Chondrocyte (in vitro differentiated cells): Measurements from ENCODE around the gene CDK5RAP3. TPM values are rescaled to one million over a fixed set of nuclear protein-coding genes. Genes with fewer than 3 reads are reported as not detected.

Experiments used
- DNase-seq: peaks from one replicate; pipeline ENCODE4 v3.0.0; 2021; ENCODE audit warnings: mixed read lengths, low spot score
- H3K27ac Mint-ChIP-seq: one replicate; pipeline ENCODE4 v1.8.0; 2021; ENCODE audit warnings: mild to moderate bottlenecking, moderate library complexity, mixed read lengths; ENCODE audit not compliant: unreplicated experiment
- H3K27me3 Mint-ChIP-seq: 2 replicates; pipeline ENCODE4 v1.8.0; 2021; ENCODE audit warnings: low read depth, mixed read lengths
- H3K36me3 Mint-ChIP-seq: 2 replicates; pipeline ENCODE4 v1.8.0; 2021; ENCODE audit warnings: low read depth, mixed read lengths
- H3K4me1 Mint-ChIP-seq: 2 replicates; pipeline ENCODE4 v1.8.0; 2021; ENCODE audit warnings: low read depth, mild to moderate bottlenecking, mixed read lengths
- H3K4me3 Mint-ChIP-seq: one replicate; pipeline ENCODE4 v1.8.0; 2021; ENCODE audit warnings: mild to moderate bottlenecking, moderate library complexity, mixed read lengths; ENCODE audit not compliant: unreplicated experiment
- H3K9me3 Mint-ChIP-seq: 2 replicates; pipeline ENCODE4 v1.8.0; 2021; ENCODE audit warnings: low read depth, mixed read lengths
- total RNA-seq: library from RNA; stranded (reverse); gene quantifications from 3 replicates; pipeline ENCODE4 v1.2.1, GENCODE V29; 2021
- TF ChIP-seq, protein P1 (sequence below): fragments of 200-600 bp; sonication (generic); IDR thresholded peaks from 2 replicates; pipeline ENCODE4 v1.5.0; 2021; ENCODE audit warnings: antibody characterized with exemption, mild to moderate bottlenecking, moderate library complexity

Gene CDK5RAP3
- total RNA-seq, 1 donor from 2014 or later = 99.2 TPM

GRCh38 chr17:48026502-48027321 lies 55.8 kb downstream of the CDK5RAP3 start:
- peak; percentile 98 for DNase-seq
- Mint-ChIP-seq H3K36me3 (no peaks in the 10 kb centered on the region), H3K9me3 (no peaks in the 10 kb centered on the region), H3K27ac (peak overlapping the region; percentile 95), H3K4me3 (peak overlapping the region; percentile 77), H3K4me1 (peaks cover 56% of the 10 kb centered on the region), H3K27me3 (no peaks in the 10 kb centered on the region)
- TF ChIP-seq, protein P1, sequence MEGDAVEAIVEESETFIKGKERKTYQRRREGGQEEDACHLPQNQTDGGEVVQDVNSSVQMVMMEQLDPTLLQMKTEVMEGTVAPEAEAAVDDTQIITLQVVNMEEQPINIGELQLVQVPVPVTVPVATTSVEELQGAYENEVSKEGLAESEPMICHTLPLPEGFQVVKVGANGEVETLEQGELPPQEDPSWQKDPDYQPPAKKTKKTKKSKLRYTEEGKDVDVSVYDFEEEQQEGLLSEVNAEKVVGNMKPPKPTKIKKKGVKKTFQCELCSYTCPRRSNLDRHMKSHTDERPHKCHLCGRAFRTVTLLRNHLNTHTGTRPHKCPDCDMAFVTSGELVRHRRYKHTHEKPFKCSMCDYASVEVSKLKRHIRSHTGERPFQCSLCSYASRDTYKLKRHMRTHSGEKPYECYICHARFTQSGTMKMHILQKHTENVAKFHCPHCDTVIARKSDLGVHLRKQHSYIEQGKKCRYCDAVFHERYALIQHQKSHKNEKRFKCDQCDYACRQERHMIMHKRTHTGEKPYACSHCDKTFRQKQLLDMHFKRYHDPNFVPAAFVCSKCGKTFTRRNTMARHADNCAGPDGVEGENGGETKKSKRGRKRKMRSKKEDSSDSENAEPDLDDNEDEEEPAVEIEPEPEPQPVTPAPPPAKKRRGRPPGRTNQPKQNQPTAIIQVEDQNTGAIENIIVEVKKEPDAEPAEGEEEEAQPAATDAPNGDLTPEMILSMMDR = peak; percentile 98

GRCh38 chr17:48027322-48027981 lies 56.5 kb downstream of the CDK5RAP3 start:
- Mint-ChIP-seq H3K4me3 (no peak overlapping the region), H3K9me3 (no peaks in the 10 kb centered on the region), H3K27me3 (no peaks in the 10 kb centered on the region), H3K27ac (peak overlapping the region; percentile 95), H3K4me1 (peaks cover 62% of the 10 kb centered on the region), H3K36me3 (peaks cover under 1% of the 10 kb centered on the region)
- TF ChIP-seq, protein P1 = no peak
- DNase-seq = no peak

DNA sequence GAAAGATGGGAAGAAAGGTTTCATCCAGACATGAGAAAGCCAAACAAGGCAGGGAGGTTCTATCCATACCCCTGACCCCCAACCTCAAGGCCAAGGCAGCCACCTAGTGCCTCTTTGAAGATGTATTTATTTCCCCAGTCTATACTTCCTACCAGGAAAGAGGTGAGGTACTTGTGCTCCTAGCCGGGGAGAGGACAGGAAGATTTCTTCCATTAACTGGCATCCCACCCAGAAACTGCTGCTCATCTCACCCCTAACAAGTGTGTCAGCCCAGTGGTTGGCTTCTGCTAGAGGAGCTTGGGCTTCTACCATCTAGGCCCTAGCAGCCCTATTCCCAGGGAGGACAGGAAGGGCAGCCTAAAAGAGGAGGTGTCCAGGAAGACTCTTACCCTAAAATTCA lies 57.8 kb downstream of the CDK5RAP3 start:
- no peak for DNase-seq

GRCh38 chr17:48030531-48030930 lies 59.6 kb downstream of the CDK5RAP3 start:
- peak overlapping the region; percentile 93 for H3K27ac Mint-ChIP-seq
- no peak overlapping the region for H3K4me3 Mint-ChIP-seq
- DNase-seq = no peak
- peaks cover 46% of the 10 kb centered on the region for H3K4me1 Mint-ChIP-seq
- H3K9me3 Mint-ChIP-seq = no peaks in the 10 kb centered on the region
- peaks cover 9% of the 10 kb centered on the region for H3K36me3 Mint-ChIP-seq
- H3K27me3 Mint-ChIP-seq = no peaks in the 10 kb centered on the region
- TF ChIP-seq, protein P1 = no peak

More for the DNA sequence above, 57.8 kb downstream of the CDK5RAP3 start:
- no peaks in the 10 kb centered on the region for H3K9me3 Mint-ChIP-seq
- no peaks in the 10 kb centered on the region for H3K27me3 Mint-ChIP-seq
- H3K4me1 Mint-ChIP-seq = peaks cover 58% of the 10 kb centered on the region
- TF ChIP-seq, protein P1 = no peak
- H3K27ac Mint-ChIP-seq = peak overlapping the region; percentile 87
- no peak overlapping the region for H3K4me3 Mint-ChIP-seq
- peaks cover 8% of the 10 kb centered on the region for H3K36me3 Mint-ChIP-seq

Other genes with a start within 250 kb of the CDK5RAP3 start
- gene TBX21, start 237.9 kb upstream of the CDK5RAP3 start, total RNA-seq = not detected in 3 replicates
- 17.4 to 28.1 TPM (median 20.3 TPM) in 3 replicates for gene OSBPL7, start 149.3 kb upstream of the CDK5RAP3 start, total RNA-seq
- 23.9 to 25.4 TPM (median 24.8 TPM) in 3 replicates for gene MRPL10, start 139.6 kb upstream of the CDK5RAP3 start, total RNA-seq
- gene LRRC46, start 139.4 kb upstream of the CDK5RAP3 start, total RNA-seq = 0.35 to 0.65 TPM in 2 of 3 replicates, not detected in the other
- 14.9 to 32.9 TPM (median 15.7 TPM) in 3 replicates for gene SCRN2, start 129.8 kb upstream of the CDK5RAP3 start, total RNA-seq
- 0.05 to 0.15 TPM (median 0.08 TPM) in 3 replicates for gene SP6, start 120.0 kb upstream of the CDK5RAP3 start, total RNA-seq
- gene SP2, start 74.9 kb upstream of the CDK5RAP3 start, total RNA-seq = 13.5 to 16.8 TPM (median 16.0 TPM) in 3 replicates
- gene PNPO, start 29.5 kb upstream of the CDK5RAP3 start, total RNA-seq = 6.3 to 9.0 TPM (median 8.2 TPM) in 3 replicates
- not detected in 3 replicates for gene PRR15L, start 13.2 kb upstream of the CDK5RAP3 start, total RNA-seq
- 157 to 228 TPM (median 219 TPM) in 3 replicates for gene COPZ2, start 66.7 kb downstream of the CDK5RAP3 start, total RNA-seq
- 290 to 445 TPM (median 444 TPM) in 3 replicates for gene NFE2L1, start 77.2 kb downstream of the CDK5RAP3 start, total RNA-seq
- gene CBX1, start 130.4 kb downstream of the CDK5RAP3 start, total RNA-seq = 73.6 to 78.2 TPM (median 74.9 TPM) in 3 replicates
- gene SNX11, start 136.7 kb downstream of the CDK5RAP3 start, total RNA-seq = 22.3 to 24.7 TPM (median 22.5 TPM) in 3 replicates